Smooth muscle cell (in vitro differentiated cells): ENCODE measurements around the gene AP1M1. TPM values are rescaled to one million over a fixed set of nuclear protein-coding genes. Genes with fewer than 3 reads are reported as not detected.

Experiments used
- DNase-seq: peaks from one replicate; lab custom pipeline; 2025; ENCODE audit not compliant: unreplicated experiment; lab: John Stamatoyannopoulos, UW
- H2AFZ ChIP-seq: fragments of 200-600 bp; sonication (generic); 2 replicates; pipeline ENCODE4 v1.6.0; 2016; ENCODE audit warnings: antibody characterized with exemption, low read depth, mild to moderate bottlenecking
- H3F3A ChIP-seq: fragments of 200-600 bp; sonication (generic); 2 replicates; pipeline ENCODE4 v1.6.0; 2017; ENCODE audit warnings: antibody characterized with exemption, low read depth
- H3K27ac ChIP-seq: fragments of 200-600 bp; sonication (generic); 2 replicates; pipeline ENCODE4 v1.5.1; 2016; ENCODE audit warnings: low read depth, mild to moderate bottlenecking
- H3K27me3 ChIP-seq: fragments of 200-600 bp; sonication (generic); 2 replicates; pipeline ENCODE4 v1.6.1; 2016; ENCODE audit warnings: low read depth, mild to moderate bottlenecking
- H3K36me3 ChIP-seq: fragments of 200-600 bp; sonication (generic); 2 replicates; pipeline ENCODE4 v1.5.1; 2016; ENCODE audit warnings: low read depth
- H3K4me1 ChIP-seq: fragments of 200-600 bp; sonication (generic); 2 replicates; pipeline ENCODE4 v1.5.1; 2016; ENCODE audit warnings: low read depth
- H3K4me2 ChIP-seq: fragments of 200-600 bp; sonication (generic); 2 replicates; pipeline ENCODE4 v1.6.0; 2016; ENCODE audit warnings: mild to moderate bottlenecking
- H3K4me3 ChIP-seq: fragments of 200-600 bp; sonication (generic); 2 replicates; pipeline ENCODE4 v1.5.1; 2016; ENCODE audit warnings: mild to moderate bottlenecking
- H3K79me2 ChIP-seq: fragments of 200-600 bp; sonication (generic); 2 replicates; pipeline ENCODE4 v1.6.0; 2016; ENCODE audit warnings: low read depth, mild to moderate bottlenecking
- H3K9ac ChIP-seq: fragments of 200-600 bp; sonication (generic); 2 replicates; pipeline ENCODE4 v1.6.0; 2016; ENCODE audit warnings: low read depth
- H3K9me3 ChIP-seq: fragments of 200-600 bp; sonication (generic); replicated peaks from 2 replicates; pipeline ENCODE4 v1.5.1; 2016; ENCODE audit warnings: low read depth
- H4K20me1 ChIP-seq: fragments of 200-600 bp; sonication (generic); 2 replicates; pipeline ENCODE4 v1.6.0; 2016; ENCODE audit warnings: low read depth
- CTCF ChIP-seq: fragments of 200-600 bp; sonication (generic); IDR thresholded peaks from 2 replicates; pipeline ENCODE4 v1.5.1; 2017; ENCODE audit warnings: borderline replicate concordance, mild to moderate bottlenecking, antibody characterized with exemption; ENCODE audit not compliant: insufficient read depth, poor library complexity, severe bottlenecking
- WGBS: methylation state at CpG from one replicate; pipeline ENCODE4 v1.1.7; 2016; ENCODE audit warnings: low lambda C conversion rate; 5-methylcytosine and 5-hydroxymethylcytosine counted together
- polyA plus RNA-seq: library from polyadenylated mRNA; unstranded; fragments of >200 nt; fragmentation: Nextera tagmentation; extraction: Ambion mirVana; gene quantifications from 2 replicates; pipeline ENCODE4 v1.2.1, GENCODE V29; 2016
- total RNA-seq: library from RNA; depleted of rRNA; stranded (reverse); fragments of >200 nt; gene quantifications from 2 replicates; pipeline ENCODE4 v1.2.3, GENCODE V29; 2014

Gene AP1M1
- total and polyA plus RNA-seq, 2 experiments from 2014 or later: 70.6 to 119 TPM

- Histone ChIP-seq H3K9ac (no peak overlapping the region), H3K79me2 (no peaks in the 10 kb centered on the region), H3K4me3 (no peak overlapping the region), H2AFZ (no peak overlapping the region), H3K36me3 (no peaks in the 10 kb centered on the region), H3K27me3 (no peaks in the 10 kb centered on the region), H3K4me2 (no peak overlapping the region), H3K9me3 (no peaks in the 10 kb centered on the region), H3K4me1 (no peaks in the 10 kb centered on the region), H3K27ac (no peak overlapping the region), H4K20me1 (no peaks in the 10 kb centered on the region), H3F3A (no peaks in the 10 kb centered on the region)
- no peak for DNase-seq
- 97% methylated on average over 8 of the region's 8 CpGs for WGBS
- TF ChIP-seq CTCF: no peak
Observed at GRCh38 chr19:16154557-16154956, 43.2 kb upstream of the AP1M1 start.

- no peak overlapping the region for H2AFZ ChIP-seq
- no peak overlapping the region for H3K4me2 ChIP-seq
- no peaks in the 10 kb centered on the region for H3K79me2 ChIP-seq
- 100% methylated on average over 1 of the region's 1 CpG for WGBS
- no peaks in the 10 kb centered on the region for H3K27me3 ChIP-seq
- no peak overlapping the region for H3K27ac ChIP-seq
- no peaks in the 10 kb centered on the region for H4K20me1 ChIP-seq
- no peak overlapping the region for H3K4me3 ChIP-seq
- TF ChIP-seq CTCF: no peak
- no peak for DNase-seq
- H3F3A ChIP-seq: no peaks in the 10 kb centered on the region
- no peak overlapping the region for H3K9ac ChIP-seq
- H3K4me1 ChIP-seq: no peaks in the 10 kb centered on the region
- no peaks in the 10 kb centered on the region for H3K36me3 ChIP-seq
- H3K9me3 ChIP-seq: no peaks in the 10 kb centered on the region
Observed at GRCh38 chr19:16155128-16155527, 42.6 kb upstream of the AP1M1 start.

GRCh38 chr19:16156904-16157303, 40.8 kb upstream of the AP1M1 start:
- H3K79me2 ChIP-seq: no peaks in the 10 kb centered on the region
- no peaks in the 10 kb centered on the region for H3K4me1 ChIP-seq
- no peak overlapping the region for H2AFZ ChIP-seq
- H3K36me3 ChIP-seq: no peaks in the 10 kb centered on the region
- no peak for DNase-seq
- H3K27ac ChIP-seq: no peak overlapping the region
- H4K20me1 ChIP-seq: no peaks in the 10 kb centered on the region
- H3K4me3 ChIP-seq: no peak overlapping the region
- H3F3A ChIP-seq: no peaks in the 10 kb centered on the region
- no peak overlapping the region for H3K9ac ChIP-seq
- H3K4me2 ChIP-seq: no peak overlapping the region
- 89% methylated on average over 5 of the region's 6 CpGs for WGBS
- H3K9me3 ChIP-seq: no peaks in the 10 kb centered on the region
- no peak for TF ChIP-seq CTCF
- no peaks in the 10 kb centered on the region for H3K27me3 ChIP-seq

- Histone ChIP-seq H3K4me1 (no peaks in the 10 kb centered on the region), H3K36me3 (no peaks in the 10 kb centered on the region), H3K4me2 (no peak overlapping the region), H3K9ac (no peak overlapping the region), H3K27me3 (no peaks in the 10 kb centered on the region), H3F3A (no peaks in the 10 kb centered on the region), H3K9me3 (no peaks in the 10 kb centered on the region), H3K79me2 (no peaks in the 10 kb centered on the region), H3K4me3 (no peak overlapping the region), H4K20me1 (no peaks in the 10 kb centered on the region), H3K27ac (no peak overlapping the region), H2AFZ (no peak overlapping the region)
- no peak for DNase-seq
- 95% methylated on average over 10 of the region's 10 CpGs for WGBS
- no peak for TF ChIP-seq CTCF
Observed at GRCh38 chr19:16157601-16158000, 40.1 kb upstream of the AP1M1 start.
